Peyer's patch (tissue), 4 donors: ENCODE results near the gene RPL23. TPM values are rescaled to one million over a fixed set of nuclear protein-coding genes. Genes with fewer than 3 reads are reported as not detected.

Experiments used
- DNase-seq, 3 donors: peaks; one replicate each; pipeline ENCODE4 v3.0.0-alpha.2; 2017 to 2019
- H3K27ac ChIP-seq, 4 donors: fragments of 200-600 bp; sonication (generic); one replicate each; pipeline ENCODE4 v1.5.1; 2016 to 2019
- H3K27me3 ChIP-seq, 2 donors: fragments of 200-600 bp; sonication (generic); one replicate each; pipeline ENCODE4 v1.5.1; 2019
- H3K36me3 ChIP-seq, 3 donors: fragments of 200-600 bp; sonication (generic); one replicate each; pipeline ENCODE4 v1.5.1; 2016 to 2019
- H3K4me1 ChIP-seq, 4 donors: fragments of 200-600 bp; sonication (generic); one replicate each; pipeline ENCODE4 v1.5.1; 2016 to 2019
- H3K4me3 ChIP-seq, 4 donors: fragments of 200-600 bp; sonication (generic); 1 replicate in 3 of 4; 2 replicates in 1 of 4; pipeline ENCODE4 v1.5.1; 2016 to 2019; ENCODE audit warnings: mild to moderate bottlenecking in 1 of 4
- H3K9me3 ChIP-seq, 4 donors: fragments of 200-600 bp; sonication (generic); one replicate each; pipeline ENCODE4 v1.5.1; 2016 to 2019; ENCODE audit warnings: mild to moderate bottlenecking in 1 of 4
- POLR2A ChIP-seq, 2 donors: fragments of 450-650 bp; IDR thresholded peaks; one replicate each; pipeline ENCODE4 v1.5.1; 2017; ENCODE audit warnings: antibody characterized with exemption in 2 of 2, mild to moderate bottlenecking in 2 of 2, moderate library complexity in 2 of 2
- total RNA-seq, 4 donors: library from RNA; depleted of rRNA; stranded (reverse); fragments of >200 nt; gene quantifications; one replicate each; pipeline ENCODE4 v1.1.0, GENCODE V29; 2016
- TF ChIP-seq, protein P1 (sequence below), 6 experiments: fragments of 450-650 bp in 4 of 6; fragments of 200-600 bp in 2 of 6; sonication (generic) in 1 of 6; IDR thresholded peaks; one replicate each; pipeline ENCODE4 v1.5.1; 2017 to 2019; ENCODE audit warnings: antibody characterized with exemption in 6 of 6, mild to moderate bottlenecking in 3 of 6, moderate library complexity in 1 of 6

RPL23 gene
- total RNA-seq, 4 donors from 2014 or later = 347 to 1,233 (median 540) TPM

GRCh38 chr17:38848939-38849605, 4.4 kb downstream of the RPL23 start:
- Histone ChIP-seq H3K4me1 (peaks cover 0 to 22% (median 6%) of the 10 kb centered on the region in 4 donors), H3K4me3 (no peak overlapping the region), H3K27me3 (no peaks in the 10 kb centered on the region), H3K9me3 (no peaks in the 10 kb centered on the region), H3K27ac (no peak overlapping the region), H3K36me3 (peaks cover 0 to 49% (median 0%) of the 10 kb centered on the region in 3 donors)
- DNase-seq = no peak
- TF ChIP-seq POLR2A (IDR thresholded peaks at IDR 0.05) = no peak
- TF ChIP-seq, protein P1, sequence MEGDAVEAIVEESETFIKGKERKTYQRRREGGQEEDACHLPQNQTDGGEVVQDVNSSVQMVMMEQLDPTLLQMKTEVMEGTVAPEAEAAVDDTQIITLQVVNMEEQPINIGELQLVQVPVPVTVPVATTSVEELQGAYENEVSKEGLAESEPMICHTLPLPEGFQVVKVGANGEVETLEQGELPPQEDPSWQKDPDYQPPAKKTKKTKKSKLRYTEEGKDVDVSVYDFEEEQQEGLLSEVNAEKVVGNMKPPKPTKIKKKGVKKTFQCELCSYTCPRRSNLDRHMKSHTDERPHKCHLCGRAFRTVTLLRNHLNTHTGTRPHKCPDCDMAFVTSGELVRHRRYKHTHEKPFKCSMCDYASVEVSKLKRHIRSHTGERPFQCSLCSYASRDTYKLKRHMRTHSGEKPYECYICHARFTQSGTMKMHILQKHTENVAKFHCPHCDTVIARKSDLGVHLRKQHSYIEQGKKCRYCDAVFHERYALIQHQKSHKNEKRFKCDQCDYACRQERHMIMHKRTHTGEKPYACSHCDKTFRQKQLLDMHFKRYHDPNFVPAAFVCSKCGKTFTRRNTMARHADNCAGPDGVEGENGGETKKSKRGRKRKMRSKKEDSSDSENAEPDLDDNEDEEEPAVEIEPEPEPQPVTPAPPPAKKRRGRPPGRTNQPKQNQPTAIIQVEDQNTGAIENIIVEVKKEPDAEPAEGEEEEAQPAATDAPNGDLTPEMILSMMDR (IDR thresholded peaks at IDR 0.05) = no peak

DNA sequence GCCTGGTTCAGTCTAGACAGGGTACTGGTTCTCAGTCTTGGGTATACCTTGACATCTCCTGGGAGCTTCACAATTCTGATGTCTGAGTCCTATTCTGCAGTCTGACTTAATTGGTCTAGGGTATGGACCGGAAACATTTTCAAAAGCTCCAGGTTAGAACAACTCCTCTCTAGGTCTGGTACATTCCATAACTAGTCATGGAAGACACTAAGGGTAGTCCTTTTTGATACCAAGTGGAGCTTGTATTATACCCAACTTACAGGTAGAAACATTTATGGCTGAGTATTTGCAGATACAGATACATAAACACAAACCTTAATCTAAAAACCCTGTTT, 5.0 kb downstream of the RPL23 start:
- DNase-seq = no peak
- Histone ChIP-seq H3K9me3 (no peaks in the 10 kb centered on the region), H3K36me3 (peaks cover 0 to 49% (median 0%) of the 10 kb centered on the region in 3 donors), H3K4me1 (peaks cover 0 to 22% (median 6%) of the 10 kb centered on the region in 4 donors), H3K4me3 (no peak overlapping the region), H3K27ac (no peak overlapping the region), H3K27me3 (no peaks in the 10 kb centered on the region)
- TF ChIP-seq, protein P1 (IDR thresholded peaks at IDR 0.05) = no peak

GRCh38 chr17:38844261-38844757, 9.2 kb downstream of the RPL23 start:
- H3K4me1 ChIP-seq = no peaks in the 10 kb centered on the region
- TF ChIP-seq POLR2A (IDR thresholded peaks at IDR 0.05) = no peak
- TF ChIP-seq, protein P1 (IDR thresholded peaks at IDR 0.05) = no peak
- no peaks in the 10 kb centered on the region for H3K27me3 ChIP-seq
- H3K27ac ChIP-seq = no peak overlapping the region
- no peak for DNase-seq
- H3K4me3 ChIP-seq = no peak overlapping the region
- H3K9me3 ChIP-seq = no peaks in the 10 kb centered on the region
- peaks cover 0 to 21% (median 0%) of the 10 kb centered on the region in 3 donors for H3K36me3 ChIP-seq

DNA sequence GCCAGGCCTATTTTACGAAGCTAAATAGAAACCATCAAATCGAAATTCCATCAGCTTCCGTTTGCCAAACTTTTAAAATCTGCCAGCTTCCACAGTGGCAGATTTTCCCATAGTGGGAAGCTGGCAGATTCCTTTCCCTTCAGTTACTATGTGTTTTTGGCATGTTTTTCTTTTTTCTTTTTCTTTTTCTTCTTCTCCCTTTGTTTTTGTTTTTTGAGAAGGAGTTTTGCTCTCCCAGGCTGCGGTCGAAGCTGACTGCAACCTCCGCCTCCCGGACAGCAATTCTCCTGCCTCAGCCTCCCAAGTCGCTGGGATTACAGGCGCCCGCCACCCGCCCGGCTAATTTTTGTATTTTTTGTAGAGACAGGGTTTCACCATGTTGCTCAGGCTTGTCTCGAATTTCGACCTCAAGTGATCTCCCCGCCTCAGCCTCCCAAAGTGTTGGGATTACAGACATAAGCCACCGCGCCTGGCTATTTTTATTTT, 27.7 kb downstream of the RPL23 start:
- Histone ChIP-seq H3K9me3 (no peaks in the 10 kb centered on the region), H3K4me1 (peaks cover 0 to 13% (median 6%) of the 10 kb centered on the region in 4 donors), H3K36me3 (peaks cover 0 to 11% (median 0%) of the 10 kb centered on the region in 3 donors), H3K4me3 (peak overlapping the region; percentile 60 to 96 (median 83)), H3K27me3 (no peaks in the 10 kb centered on the region), H3K27ac (peak overlapping the region; percentile 94 to 99 (median 96))
- TF ChIP-seq, protein P1 (IDR thresholded peaks at IDR 0.05) = no peak
- DNase-seq = no peak

DNA sequence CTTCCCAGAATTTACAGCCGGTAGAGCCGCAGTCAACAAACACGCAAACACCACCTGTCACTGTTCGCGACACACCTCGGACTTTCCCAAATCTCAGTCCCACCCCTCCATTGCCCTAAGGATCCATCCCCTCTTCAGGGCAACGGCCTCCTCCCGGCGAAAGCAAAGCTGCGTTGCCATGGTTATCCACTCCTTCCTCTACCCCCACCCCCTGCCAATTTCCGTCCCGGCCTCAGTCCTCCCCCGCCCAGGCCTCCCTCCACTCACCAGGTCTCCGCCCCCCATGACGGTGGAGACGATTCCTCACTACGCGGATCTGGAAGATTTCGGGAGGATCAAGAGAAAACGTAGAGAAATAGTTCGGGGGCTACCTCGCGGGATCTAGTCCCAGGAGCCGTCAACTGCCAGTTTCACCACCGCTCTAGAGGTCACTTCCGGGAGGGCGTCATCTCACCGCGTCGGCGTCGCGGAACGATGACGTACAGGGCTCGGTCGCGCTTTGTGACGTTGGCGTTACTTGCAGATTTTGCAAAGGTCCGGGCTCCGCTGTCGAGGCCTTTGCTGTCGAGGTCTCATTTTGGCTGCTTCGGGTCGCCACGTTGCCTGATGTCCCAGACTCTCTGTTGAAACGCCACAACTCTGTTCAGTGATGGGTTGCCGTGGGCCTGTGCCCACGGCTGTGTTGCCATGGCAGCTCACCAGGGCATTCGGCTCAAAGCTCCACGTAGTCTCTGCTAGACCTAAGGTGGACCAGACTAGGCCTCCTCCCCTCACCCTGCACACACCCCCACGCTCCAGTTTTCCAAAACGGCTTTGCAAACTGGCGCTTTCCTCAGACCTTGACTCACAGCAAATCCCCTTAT, 28.4 kb downstream of the RPL23 start, which contains the start of gene CWC25:
CWC25 (minus strand) TSS at position 423 of the 863 bp plus-strand sequence; CDS start at position 285, 138 bp downstream.
- peak within 1 kb of the TSS; percentile 60 to 96 (median 83) for H3K4me3 ChIP-seq
- H3K36me3 ChIP-seq = peaks cover 0 to 18% (median 0%) of the 10 kb centered on the region in 3 donors
- peak; percentile 88 to 98 (median 97) for DNase-seq
- H3K4me1 ChIP-seq = peaks cover 0 to 13% (median 6%) of the 10 kb centered on the region in 4 donors
- no peaks in the 10 kb centered on the region for H3K27me3 ChIP-seq
- no peaks in the 10 kb centered on the region for H3K9me3 ChIP-seq
- TF ChIP-seq POLR2A (IDR thresholded peaks at IDR 0.05) = peak; percentile 83 to 87
- TF ChIP-seq, protein P1 (IDR thresholded peaks at IDR 0.05) = peak in 1 of 6 experiments; percentile 19
- peak within 1 kb of the TSS; percentile 94 to 99 (median 96) for H3K27ac ChIP-seq
